A549 (cell line): ENCODE data around the gene LRRC46. TPM values are rescaled to one million over a fixed set of nuclear protein-coding genes. Genes with fewer than 3 reads are reported as not detected.

Experiments
- ATAC-seq, 2 experiments: fragments of 200-7000 bp in 1 of 2; fragments of >200 bp in 1 of 2; cut with Nextera tagmentation in 1 of 2; cut with Tn5 transposase in 1 of 2; 3 replicates each; pipeline versions ENCODE4 v1.8.0 to v1.9.1; 2018 to 2020; ENCODE audit warnings: mild to moderate bottlenecking in 1 of 2, moderate library complexity in 1 of 2
- CTCF ChIA-PET: fragments of 300-600 bp; sonication (Branson Sonifier 250); formaldehyde crosslinking; extraction: SDS; loops from one replicate; lab custom pipeline; 2021; ENCODE audit warnings: antibody characterized with exemption, inconsistent platforms; lab: Yijun Ruan, JAX
- POLR2A ChIA-PET: fragments of 350-600 bp; formaldehyde crosslinking; extraction: SDS; loops from one replicate; lab custom pipeline; 2021; ENCODE audit warnings: antibody characterized with exemption, inconsistent platforms; lab: Yijun Ruan, JAX
- DNase-seq, 2 experiments: peaks; one replicate each; pipeline versions ENCODE4 v3.0.0 to v3.0.0-alpha.2; 2011 to 2016; ENCODE audit warnings: low read depth in 1 of 2, low spot score in 1 of 2
- FAIRE-seq: peaks from 2 replicates; lab custom pipeline; 2011; peaks lifted over from hg19 to GRCh38; lab: Jason Lieb, UNC
- H3K27ac ChIP-seq, 2 experiments: fragments of >200 bp; sonication (Bioruptor Twin); formaldehyde crosslinking; 3 replicates each; pipeline ENCODE4 v1.5.1; 2016 to 2017
- H3K4me1 ChIP-seq: fragments of >200 bp; sonication (Bioruptor Twin); formaldehyde crosslinking; 3 replicates; pipeline ENCODE4 v1.6.1; 2016
- H3K4me2 ChIP-seq: fragments of >200 bp; sonication (Bioruptor Twin); formaldehyde crosslinking; 3 replicates; pipeline ENCODE4 v1.6.1; 2016
- H3K4me3 ChIP-seq: fragments of >200 bp; sonication (Bioruptor Twin); formaldehyde crosslinking; 3 replicates; pipeline ENCODE4 v1.5.1; 2016
- H3K9me3 ChIP-seq: fragments of >200 bp; sonication (Bioruptor Twin); formaldehyde crosslinking; 3 replicates; pipeline ENCODE4 v1.6.1; 2016
- CBX2 ChIP-seq: fragments of 200-600 bp; sonication (generic); IDR thresholded peaks from 2 replicates; pipeline ENCODE4 v1.6.1; 2016; ENCODE audit warnings: low read depth, mild to moderate bottlenecking, borderline replicate concordance
- EHMT2 ChIP-seq: fragments of 200-600 bp; sonication (generic); IDR thresholded peaks from 2 replicates; pipeline ENCODE4 v1.6.1; 2016; ENCODE audit warnings: antibody characterized with exemption, low read depth, mild to moderate bottlenecking, moderate library complexity
- GATA3 ChIP-seq: IDR thresholded peaks from 2 replicates; pipeline ENCODE4 v1.6.1; 2012; ENCODE audit warnings: borderline replicate concordance
- HEYL ChIP-seq: fragments of 250-450 bp; sonication (Bioruptor Pico); IDR thresholded peaks from 2 replicates; pipeline ENCODE4 v1.8.0; 2021; ENCODE audit warnings: mild to moderate bottlenecking, moderate library complexity
- HOXA7 ChIP-seq: fragments of 250-450 bp; sonication (Bioruptor Pico); IDR thresholded peaks from 2 replicates; pipeline ENCODE4 v1.5.0; 2020; ENCODE audit warnings: mild to moderate bottlenecking, moderate library complexity
- JUN ChIP-seq, 2 experiments: fragments of >200 bp; sonication (Bioruptor Twin); formaldehyde crosslinking; IDR thresholded peaks; 2 replicates in 1 of 2; 3 replicates in 1 of 2; pipeline ENCODE4 v1.6.1; 2016 to 2017
- KDM1A ChIP-seq: fragments of 200-600 bp; sonication (generic); IDR thresholded peaks from 2 replicates; pipeline ENCODE4 v1.6.1; 2016; ENCODE audit warnings: low read depth, mild to moderate bottlenecking
- MAFK ChIP-seq: fragments of 450-650 bp; IDR thresholded peaks from 2 replicates; pipeline ENCODE4 v1.6.1; 2014; ENCODE audit not compliant: partially characterized antibody
- PHF8 ChIP-seq: fragments of 200-600 bp; sonication (generic); IDR thresholded peaks from 2 replicates; pipeline ENCODE4 v1.6.1; 2016; ENCODE audit warnings: low read depth, mild to moderate bottlenecking, antibody characterized with exemption, moderate library complexity, borderline replicate concordance
- POLR2AphosphoS2 ChIP-seq: conservative IDR thresholded peaks from 2 replicates; pipeline ENCODE4 v1.6.1; 2012; ENCODE audit warnings: low read length, improper control_type of control experiment, inconsistent platforms
- RARB ChIP-seq: fragments of 250-450 bp; sonication (Bioruptor Pico); IDR thresholded peaks from 2 replicates; pipeline ENCODE4 v1.8.0; 2021; ENCODE audit warnings: mild to moderate bottlenecking, moderate library complexity
- SMC3 ChIP-seq: fragments of >200 bp; sonication (Bioruptor Twin); formaldehyde crosslinking; IDR thresholded peaks from 3 replicates; pipeline ENCODE4 v1.6.1; 2018; ENCODE audit warnings: inconsistent platforms
- SREBF2 ChIP-seq: fragments of 450-650 bp; IDR thresholded peaks from 2 replicates; pipeline ENCODE4 v1.6.1; 2014; ENCODE audit warnings: mild to moderate bottlenecking, moderate library complexity
- ZNF302 ChIP-seq: fragments of 250-450 bp; sonication (Bioruptor Pico); IDR thresholded peaks from 2 replicates; pipeline ENCODE4 v1.9.0; 2021; ENCODE audit warnings: inconsistent platforms, mild to moderate bottlenecking, moderate library complexity
- WGBS: methylation state at CpG from one replicate; pipeline ENCODE4 v1.1.6; 2017; ENCODE audit errors: missing lambda C conversion rate; 5-methylcytosine and 5-hydroxymethylcytosine counted together
- polyA plus RNA-seq, 4 experiments: library from polyadenylated mRNA; depleted of rRNA in 3 of 4; stranded (reverse); fragments of >200 nt; fragmentation: RNase III in 1 of 4; extraction: RNeasy Plus Mini Kit Qiagen cat#74134 plus additional on column Dnase treatment in 1 of 4; gene quantifications; 2 replicates in 3 of 4; 3 replicates in 1 of 4; pipeline ENCODE4 v1.2.3, GENCODE V29; 2011 to 2017
- TF ChIP-seq, protein P1 (sequence below): fragments of 250-450 bp; sonication (Bioruptor Pico); IDR thresholded peaks from 2 replicates; pipeline ENCODE4 v1.5.0; 2020; ENCODE audit warnings: low read depth, mild to moderate bottlenecking, moderate library complexity
- TF ChIP-seq, protein P2 (sequence below): fragments of 150-350 bp; IDR thresholded peaks from 2 replicates; pipeline ENCODE4 v1.6.1; 2014; ENCODE audit warnings: low read depth, mild to moderate bottlenecking, low read length
- TF ChIP-seq, protein P3 (sequence below): fragments of 200-600 bp; sonication (generic); IDR thresholded peaks from 2 replicates; pipeline ENCODE4 v1.6.1; 2016; ENCODE audit warnings: antibody characterized with exemption, mild to moderate bottlenecking, moderate library complexity
- TF ChIP-seq, protein P4 (sequence below): IDR thresholded peaks from 2 replicates; pipeline ENCODE4 v1.6.1; 2012

LRRC46 gene
- polyA plus RNA-seq, 2 of the 4 experiments (the other 2 are of a cell fraction) = 2.7 to 3.0 TPM

DNA sequence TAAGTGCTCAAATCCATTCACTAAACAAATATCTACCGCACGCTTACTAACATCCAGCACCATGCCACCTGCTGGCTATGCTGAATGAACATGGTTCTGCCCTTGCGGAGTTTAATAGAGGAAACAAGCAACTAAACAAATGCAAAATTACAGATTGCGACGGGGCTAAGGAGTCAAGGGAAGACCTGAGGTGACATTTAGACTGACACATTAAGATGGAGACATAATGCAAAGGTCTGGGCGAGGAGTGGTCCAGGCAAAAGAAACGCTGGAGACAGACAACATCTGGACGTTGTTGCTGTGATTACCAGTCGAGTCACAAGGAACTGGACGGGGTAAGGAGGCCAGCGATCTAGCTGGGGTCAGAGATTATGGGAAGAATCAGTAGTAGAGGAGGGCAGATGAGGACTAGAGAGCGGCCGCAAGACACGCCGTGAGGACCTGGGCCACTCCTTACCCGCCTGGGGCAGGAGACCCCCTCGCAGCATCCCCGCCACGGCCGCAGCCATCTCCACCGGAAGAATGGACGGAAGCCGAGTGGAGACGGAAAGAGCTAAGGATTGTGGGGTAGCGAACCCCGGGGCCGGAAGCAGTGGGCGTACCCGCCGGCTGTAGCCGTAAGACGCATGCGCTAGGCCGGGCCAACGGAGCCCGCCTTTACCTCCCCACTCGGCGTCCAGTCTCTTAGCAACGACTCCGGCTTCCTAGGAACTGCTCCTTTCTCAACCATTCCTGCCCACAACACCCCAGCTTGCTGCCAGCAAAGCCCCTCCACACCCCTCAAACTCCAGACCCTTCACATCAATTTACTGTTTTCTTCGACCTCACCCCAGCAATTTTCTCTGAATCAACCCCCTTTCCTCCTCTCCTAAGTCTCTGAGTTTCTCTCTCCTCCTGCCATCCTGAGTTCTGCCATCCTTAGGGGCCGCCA, at the start of gene LRRC46, which contains the start of gene MRPL10 (continued):
- TF ChIP-seq, protein P1, sequence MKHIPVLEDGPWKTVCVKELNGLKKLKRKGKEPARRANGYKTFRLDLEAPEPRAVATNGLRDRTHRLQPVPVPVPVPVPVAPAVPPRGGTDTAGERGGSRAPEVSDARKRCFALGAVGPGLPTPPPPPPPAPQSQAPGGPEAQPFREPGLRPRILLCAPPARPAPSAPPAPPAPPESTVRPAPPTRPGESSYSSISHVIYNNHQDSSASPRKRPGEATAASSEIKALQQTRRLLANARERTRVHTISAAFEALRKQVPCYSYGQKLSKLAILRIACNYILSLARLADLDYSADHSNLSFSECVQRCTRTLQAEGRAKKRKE = no peak
- TF ChIP-seq HOXA7 (CRISPR knock-in tag) = no peak
- no peak for TF ChIP-seq RARB (CRISPR knock-in tag)
- no peak for TF ChIP-seq CBX2
- TF ChIP-seq JUN (IDR thresholded peaks at IDR 0.05) = peak; percentile 72 to 92; a peak in 4 of 5 replicates
- TF ChIP-seq POLR2AphosphoS2 = no peak
- TF ChIP-seq SREBF2 = no peak
- TF ChIP-seq PHF8 = peak; percentile 67; the same call in 1 of the 2 replicates
- TF ChIP-seq KDM1A = no peak
- TF ChIP-seq, protein P2, sequence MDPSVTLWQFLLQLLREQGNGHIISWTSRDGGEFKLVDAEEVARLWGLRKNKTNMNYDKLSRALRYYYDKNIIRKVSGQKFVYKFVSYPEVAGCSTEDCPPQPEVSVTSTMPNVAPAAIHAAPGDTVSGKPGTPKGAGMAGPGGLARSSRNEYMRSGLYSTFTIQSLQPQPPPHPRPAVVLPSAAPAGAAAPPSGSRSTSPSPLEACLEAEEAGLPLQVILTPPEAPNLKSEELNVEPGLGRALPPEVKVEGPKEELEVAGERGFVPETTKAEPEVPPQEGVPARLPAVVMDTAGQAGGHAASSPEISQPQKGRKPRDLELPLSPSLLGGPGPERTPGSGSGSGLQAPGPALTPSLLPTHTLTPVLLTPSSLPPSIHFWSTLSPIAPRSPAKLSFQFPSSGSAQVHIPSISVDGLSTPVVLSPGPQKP = 0 out of 2 replicates have a peak, but pooled peaks have one; percentile 38

DNA sequence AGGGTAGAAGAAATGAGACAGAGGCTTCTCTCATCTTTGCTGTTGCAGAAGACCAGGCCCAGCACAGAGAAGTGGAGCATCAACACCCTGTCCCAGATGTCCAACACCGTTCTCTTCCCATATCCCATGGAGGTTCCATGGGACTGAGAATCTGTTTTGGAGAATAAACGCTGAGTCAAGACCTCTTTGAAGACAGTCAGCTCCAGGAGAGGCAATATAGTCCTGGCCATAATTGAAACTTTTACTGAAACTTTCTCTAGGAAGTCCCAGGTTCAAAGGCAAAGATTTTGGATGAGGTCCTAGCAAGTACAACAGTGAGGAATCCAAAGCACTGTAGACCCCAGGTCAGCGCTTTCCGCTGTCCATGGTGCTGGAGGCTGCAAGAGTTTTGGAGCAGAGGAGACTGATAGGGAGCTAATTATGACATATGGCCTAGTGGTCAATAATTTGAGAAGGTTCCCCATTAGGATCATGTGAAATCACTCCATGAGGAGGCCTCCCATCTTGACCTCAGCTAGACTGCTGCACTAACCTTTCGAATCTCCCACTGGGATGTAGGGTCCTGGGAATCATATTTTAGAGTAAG, 45.8 kb upstream of the LRRC46 start:
- Histone ChIP-seq H3K27ac (no peak overlapping the region), H3K4me1 (peaks cover 3% of the 10 kb centered on the region; the same call in 1 of the 3 replicates), H3K4me2 (no peak overlapping the region), H3K4me3 (no peak overlapping the region), H3K9me3 (no peaks in the 10 kb centered on the region)
- ChIA-PET POLR2A (interaction anchor here (1.7 kb wide), 1 partner anchor 46 kb away, joined by 5 read pairs; the partner anchor contains the start of genes LRRC46 and MRPL10), CTCF (interaction anchor here (0.9 to 8.3 kb wide), 12 partner anchors 11 to 112 kb away, joined by 3 to 42 read pairs (median 4); partner anchors contain the start of gene TBX21)
- ATAC-seq = no peak
- no peak for FAIRE-seq
- TF ChIP-seq, protein P3, sequence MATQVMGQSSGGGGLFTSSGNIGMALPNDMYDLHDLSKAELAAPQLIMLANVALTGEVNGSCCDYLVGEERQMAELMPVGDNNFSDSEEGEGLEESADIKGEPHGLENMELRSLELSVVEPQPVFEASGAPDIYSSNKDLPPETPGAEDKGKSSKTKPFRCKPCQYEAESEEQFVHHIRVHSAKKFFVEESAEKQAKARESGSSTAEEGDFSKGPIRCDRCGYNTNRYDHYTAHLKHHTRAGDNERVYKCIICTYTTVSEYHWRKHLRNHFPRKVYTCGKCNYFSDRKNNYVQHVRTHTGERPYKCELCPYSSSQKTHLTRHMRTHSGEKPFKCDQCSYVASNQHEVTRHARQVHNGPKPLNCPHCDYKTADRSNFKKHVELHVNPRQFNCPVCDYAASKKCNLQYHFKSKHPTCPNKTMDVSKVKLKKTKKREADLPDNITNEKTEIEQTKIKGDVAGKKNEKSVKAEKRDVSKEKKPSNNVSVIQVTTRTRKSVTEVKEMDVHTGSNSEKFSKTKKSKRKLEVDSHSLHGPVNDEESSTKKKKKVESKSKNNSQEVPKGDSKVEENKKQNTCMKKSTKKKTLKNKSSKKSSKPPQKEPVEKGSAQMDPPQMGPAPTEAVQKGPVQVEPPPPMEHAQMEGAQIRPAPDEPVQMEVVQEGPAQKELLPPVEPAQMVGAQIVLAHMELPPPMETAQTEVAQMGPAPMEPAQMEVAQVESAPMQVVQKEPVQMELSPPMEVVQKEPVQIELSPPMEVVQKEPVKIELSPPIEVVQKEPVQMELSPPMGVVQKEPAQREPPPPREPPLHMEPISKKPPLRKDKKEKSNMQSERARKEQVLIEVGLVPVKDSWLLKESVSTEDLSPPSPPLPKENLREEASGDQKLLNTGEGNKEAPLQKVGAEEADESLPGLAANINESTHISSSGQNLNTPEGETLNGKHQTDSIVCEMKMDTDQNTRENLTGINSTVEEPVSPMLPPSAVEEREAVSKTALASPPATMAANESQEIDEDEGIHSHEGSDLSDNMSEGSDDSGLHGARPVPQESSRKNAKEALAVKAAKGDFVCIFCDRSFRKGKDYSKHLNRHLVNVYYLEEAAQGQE = peak; percentile 95
- no peak for TF ChIP-seq GATA3
- TF ChIP-seq MAFK = peak; percentile 68
- TF ChIP-seq, protein P4, sequence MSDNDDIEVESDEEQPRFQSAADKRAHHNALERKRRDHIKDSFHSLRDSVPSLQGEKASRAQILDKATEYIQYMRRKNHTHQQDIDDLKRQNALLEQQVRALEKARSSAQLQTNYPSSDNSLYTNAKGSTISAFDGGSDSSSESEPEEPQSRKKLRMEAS = no peak
- TF ChIP-seq SMC3 = no peak
- TF ChIP-seq EHMT2 = peak; percentile 93
- TF ChIP-seq ZNF302 = no peak
- no peak for TF ChIP-seq HEYL (CRISPR knock-in tag)
- TF ChIP-seq HOXA7 (CRISPR knock-in tag) = no peak
- WGBS = 57% methylated on average over 5 of the region's 5 CpGs
- DNase-seq = no peak
